GM21825 (cell line): ENCODE data around the gene TMEM235.
"Not testable (repeated sequence)": the region's sequence is repeated elsewhere in the genome, so short reads cannot be mapped to it uniquely, and the experiment has no call there.

Source experiments
- ATAC-seq: cut with Tn5 transposase; IDR thresholded peaks from one replicate; pipeline ENCODE4 v1.9.1; 2021; ENCODE audit warnings: mild to moderate bottlenecking, moderate library complexity; ENCODE audit not compliant: unreplicated experiment

The TMEM235 gene

DNA sequence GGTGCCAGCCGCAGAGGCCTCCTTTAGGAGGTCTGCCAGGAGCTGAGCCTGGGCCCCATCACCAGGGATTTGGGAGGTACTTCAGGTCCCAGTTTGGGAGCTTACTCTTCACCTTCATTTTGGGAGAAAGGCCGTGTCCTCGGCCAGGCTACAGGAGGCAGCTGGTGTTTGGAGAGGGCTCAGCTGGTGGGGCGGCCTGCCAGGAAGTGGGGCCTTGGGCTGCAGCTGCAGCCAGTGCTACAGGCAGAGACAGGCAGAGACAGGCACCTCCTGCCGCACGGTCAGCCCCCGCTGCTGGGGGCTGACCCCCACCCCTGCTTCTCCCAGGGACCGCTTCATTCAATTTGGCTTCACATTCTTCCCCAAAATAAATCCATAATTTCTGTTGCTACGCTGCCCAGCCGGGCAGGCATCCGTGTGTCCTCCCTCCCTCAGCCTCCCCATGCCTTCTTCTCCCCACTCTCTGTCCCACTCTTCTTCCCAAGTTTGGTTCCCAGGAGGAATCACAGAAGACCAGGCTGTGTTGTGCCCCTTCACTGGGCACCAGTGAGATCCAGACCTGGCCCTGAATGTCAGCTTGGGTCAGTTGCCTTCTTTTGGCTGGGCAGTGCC, 6.1 kb downstream of the TMEM235 start:
- no peak for ATAC-seq

DNA sequence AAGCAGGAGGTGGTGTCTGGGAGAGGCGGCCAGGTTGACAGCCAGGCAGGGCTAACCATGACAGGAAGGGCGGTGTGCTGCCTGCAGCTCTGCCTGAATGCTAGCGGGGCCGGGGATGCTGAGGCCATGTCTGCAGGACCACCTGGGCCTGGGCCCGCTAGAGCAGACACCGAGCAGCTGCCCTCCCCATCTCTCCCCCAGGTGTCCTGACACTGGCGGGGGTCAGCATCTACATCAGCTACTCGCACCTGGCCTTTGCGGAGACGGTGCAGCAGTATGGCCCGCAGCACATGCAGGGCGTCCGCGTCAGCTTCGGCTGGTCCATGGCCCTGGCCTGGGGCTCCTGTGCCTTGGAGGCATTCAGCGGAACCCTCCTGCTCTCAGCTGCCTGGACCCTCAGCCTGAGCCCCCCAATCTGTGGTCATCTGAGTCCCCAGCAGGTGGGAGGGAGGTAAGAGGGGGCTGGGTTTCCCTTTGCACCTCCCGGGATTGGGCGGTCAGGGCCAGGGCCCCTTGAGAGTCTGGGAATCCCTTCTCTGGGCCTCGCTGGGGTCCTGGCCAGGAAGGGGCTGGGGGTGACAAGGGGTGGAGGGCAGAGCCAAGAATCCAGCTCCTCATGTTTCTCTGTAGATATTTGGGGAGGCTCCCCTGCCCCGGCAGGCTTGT, 7.5 kb downstream of the TMEM235 start:
- no peak for ATAC-seq

DNA sequence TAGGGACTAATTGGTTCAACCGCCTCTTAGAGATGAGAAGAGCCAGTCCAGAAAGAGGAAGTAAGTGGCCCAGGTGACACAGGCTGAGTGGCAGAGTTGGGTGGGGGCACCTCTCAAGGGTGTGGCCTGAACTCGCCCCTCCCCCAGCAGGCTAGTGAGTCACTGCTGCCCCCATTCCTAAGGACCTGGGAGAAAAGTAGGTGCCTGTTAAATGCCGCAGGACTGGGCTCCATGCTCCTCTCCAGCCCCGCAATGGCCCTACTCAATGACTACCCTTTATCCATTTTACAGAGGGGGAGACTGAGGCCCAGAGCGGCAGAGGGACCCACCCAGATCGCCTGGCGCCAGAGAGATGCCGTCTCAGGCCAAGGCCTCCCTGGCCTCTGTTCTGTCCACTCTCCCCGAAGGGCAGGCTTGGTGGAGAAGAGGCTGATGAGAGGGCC, 8.1 kb downstream of the TMEM235 start:
- ATAC-seq: no peak

DNA sequence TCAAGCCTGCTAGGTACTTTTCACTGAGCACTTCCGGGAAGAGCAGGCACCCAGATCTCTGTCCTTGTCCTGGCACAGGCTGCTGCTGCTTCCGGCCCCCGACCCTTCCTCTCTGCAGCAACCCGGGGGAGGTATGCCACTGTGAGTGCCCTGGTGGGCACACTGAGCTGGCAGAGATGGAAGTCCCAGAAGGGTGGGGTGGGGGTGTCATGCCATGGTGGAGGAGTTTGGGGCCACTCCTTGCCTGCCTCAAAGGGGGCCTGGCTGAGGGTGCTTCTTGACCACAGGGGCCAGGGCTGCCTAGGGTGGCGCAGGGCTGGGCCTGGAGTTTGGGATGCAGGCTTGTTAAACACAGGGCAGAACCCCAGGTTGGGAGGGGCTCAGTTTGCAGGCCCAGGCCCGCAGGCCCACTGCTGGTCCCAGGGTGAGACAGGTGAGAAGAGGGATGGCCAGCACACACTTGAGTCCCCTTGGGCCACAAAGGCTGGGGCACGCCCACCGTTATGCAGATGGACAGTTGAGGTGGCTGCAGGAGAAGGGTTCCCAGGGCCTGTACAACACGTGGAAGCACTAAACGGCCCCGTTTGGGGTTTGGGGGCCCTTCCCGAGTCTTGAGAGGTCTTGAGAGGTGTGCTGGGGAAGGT, 8.7 kb downstream of the TMEM235 start:
- ATAC-seq: no peak

DNA sequence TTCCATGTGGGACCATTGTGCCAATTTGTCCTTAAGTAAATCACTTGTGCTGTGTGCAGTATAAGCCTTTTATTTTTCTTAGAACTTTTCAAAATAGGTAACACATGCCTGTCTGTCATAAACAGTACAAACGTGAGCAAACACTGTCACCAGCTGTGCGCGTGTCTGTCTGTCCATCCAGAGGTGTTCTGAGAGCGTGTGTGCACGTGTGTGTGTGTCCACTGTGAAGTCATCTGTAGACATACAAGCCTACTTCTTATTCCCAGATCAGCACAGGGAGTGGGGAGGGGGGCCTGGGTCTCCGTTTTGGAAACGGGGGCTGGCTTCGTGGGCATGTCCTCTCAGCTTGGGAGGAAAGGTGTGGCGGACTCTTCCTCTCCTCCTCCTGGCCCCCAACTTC, 9.4 kb downstream of the TMEM235 start:
- ATAC-seq: no peak

DNA sequence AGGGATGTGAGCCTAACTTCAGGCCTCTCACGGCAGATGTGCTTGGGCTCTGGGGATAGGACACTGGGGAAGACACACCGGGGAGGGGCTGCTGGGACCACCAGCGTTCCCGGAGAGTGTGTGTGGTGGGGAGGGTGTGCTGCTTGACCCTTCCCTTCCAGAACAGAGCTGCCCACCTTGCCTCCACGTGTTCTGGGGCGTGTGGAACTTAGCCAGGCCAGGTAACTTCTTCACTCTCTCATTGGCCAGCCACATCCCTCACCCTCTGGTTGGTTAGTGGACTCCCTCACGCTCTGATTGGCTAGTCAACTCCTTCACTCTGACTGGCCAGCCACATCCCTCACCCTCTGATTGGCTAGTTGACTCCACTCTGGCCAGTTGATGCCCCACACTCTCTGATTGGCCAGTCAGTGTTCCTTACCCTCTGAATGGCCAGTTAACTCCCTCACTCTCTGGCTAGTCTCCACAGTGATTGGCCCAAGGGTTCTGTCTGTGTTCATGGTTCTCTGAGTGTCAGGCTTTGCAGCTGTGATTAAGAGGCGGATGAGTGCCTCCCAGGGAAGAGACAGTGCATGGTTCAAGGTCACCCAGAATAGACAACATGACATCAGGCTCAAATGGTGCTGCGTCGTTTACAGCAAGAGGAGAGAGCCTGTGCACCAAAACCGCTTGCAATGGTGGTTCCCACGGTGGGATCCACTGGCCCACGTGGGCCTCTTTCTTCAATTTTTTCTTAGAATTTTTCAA, 10.0 kb downstream of the TMEM235 start:
- no peak for ATAC-seq

DNA sequence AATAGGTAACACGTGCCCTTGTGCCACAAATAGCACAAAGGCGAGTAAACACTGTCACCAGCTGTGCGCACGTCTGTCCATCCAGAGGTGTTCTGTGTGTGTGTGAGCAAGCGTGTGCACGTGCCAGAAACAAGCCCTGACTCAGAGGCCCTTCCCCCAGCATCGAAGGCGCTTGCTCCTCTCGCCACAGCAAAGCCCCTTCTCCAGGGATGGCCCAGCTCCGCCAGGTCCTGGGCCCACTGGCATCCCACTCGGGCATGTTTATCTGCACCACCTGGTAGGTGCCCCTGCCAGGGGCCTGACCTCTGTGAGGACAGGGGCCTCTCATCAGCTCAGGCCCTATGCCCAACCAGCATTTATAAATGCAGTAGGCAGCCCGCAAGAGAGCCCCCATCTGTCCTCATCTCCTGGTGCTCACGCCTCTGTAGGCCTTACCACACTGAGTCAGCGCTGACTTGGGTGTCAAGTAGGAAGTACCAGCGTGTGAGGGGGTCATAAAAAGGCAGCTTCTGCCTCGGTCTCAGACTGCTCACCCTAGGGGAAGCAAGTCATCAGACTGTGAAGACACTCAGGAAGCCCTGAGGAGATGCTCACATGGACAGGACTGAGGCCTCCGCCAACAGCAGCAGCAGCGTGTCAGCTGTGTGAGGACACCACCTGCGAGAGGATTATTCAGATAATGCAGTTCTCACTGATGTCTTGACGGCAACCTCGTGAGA, 10.8 kb downstream of the TMEM235 start:
- no peak for ATAC-seq

DNA sequence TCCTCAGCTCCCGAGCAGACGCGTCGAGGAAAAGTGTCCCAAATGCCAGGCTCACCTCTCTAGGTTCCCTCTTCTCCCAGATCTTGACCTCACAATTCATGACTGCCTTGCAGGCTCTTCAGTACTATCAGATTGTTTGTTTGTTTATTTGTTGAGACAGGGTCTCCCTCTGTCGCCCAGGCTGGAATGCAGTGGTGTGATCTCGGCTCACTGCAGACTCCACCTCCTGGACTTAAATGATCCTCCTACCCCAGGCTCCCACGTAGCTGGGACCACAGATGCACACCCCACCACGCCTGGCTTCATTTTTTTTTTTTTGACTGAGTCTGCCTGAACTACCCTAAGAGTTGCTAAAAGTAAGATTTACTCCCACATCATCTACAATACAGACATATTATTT, 15.9 kb downstream of the TMEM235 start:
- no peak for ATAC-seq

DNA sequence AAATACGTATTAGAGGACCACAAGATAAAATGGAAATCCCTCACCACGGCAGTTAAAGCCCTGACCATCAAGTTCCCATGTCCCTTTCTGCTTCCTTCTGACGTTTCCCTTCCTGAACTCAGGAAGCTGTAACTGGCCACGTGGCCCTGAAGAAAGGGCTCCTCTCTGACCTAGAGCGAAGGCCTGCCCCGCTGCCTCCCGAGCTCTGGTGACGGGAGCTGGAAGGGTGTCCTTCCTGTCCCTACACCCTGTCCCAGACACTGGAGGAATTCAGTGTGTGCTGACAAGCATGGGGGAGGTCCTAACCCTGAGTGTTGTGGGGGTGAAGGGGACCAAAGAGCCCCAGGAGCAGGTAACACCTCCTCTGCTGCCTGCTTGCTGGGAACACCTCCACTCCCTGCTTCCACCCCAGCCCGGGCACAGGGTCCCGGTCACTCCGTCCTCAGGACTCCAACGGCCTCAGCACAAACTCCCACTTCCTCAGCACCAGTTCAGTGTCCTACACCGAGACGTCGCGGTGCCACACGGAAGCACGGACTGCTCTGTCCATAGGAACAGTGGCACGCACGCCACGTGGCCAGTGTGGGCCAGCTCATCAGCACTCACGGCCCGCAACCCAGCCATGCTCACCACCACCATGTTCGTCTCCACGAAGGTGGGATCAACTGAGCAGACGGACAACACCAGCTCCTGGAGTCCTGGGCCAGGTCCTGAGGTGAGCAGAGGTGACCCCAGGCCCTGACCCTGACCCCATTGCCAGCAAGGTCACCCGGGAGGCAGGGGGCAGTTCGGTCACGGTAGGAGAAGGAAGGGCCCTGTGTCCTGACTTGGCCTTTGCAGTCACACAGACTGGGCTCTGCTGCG, 16.9 kb downstream of the TMEM235 start:
- no peak for ATAC-seq

DNA sequence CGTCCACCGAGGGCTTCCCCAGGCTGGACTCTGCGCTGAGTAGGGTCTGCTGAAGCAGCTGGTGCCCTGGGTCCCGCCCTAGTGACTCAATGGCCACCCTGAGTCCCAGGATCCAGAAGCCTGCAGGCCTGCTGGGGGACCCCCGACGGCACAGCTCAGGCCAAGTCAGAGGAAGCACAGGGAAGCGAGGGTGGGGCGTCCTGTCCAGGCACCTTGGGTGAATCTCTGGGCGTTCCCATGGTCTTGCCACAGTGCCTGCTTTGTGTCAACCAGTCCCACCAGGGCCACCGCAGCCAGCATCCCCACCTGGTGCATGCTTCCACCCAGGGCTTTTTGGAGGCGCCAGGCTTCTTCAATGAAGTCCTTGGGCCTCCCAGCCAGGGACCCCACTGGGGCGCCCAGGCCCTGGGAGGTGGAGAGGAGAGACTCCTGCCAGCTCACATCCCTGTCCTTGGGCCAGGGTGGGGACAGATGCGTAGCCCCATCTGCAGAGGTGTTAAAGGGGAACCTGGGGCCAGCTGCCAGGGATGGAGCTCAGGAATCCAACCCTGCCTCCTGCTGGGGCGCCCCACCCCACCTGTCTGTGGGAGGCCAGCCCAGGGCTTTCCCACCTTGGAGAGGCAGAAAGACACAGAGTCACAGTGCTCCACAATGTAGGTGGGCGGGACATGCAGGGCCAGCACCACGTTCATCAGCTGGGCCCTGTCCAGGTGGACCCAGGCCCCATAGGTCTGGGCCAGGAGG, 17.8 kb downstream of the TMEM235 start:
- no peak for ATAC-seq

DNA sequence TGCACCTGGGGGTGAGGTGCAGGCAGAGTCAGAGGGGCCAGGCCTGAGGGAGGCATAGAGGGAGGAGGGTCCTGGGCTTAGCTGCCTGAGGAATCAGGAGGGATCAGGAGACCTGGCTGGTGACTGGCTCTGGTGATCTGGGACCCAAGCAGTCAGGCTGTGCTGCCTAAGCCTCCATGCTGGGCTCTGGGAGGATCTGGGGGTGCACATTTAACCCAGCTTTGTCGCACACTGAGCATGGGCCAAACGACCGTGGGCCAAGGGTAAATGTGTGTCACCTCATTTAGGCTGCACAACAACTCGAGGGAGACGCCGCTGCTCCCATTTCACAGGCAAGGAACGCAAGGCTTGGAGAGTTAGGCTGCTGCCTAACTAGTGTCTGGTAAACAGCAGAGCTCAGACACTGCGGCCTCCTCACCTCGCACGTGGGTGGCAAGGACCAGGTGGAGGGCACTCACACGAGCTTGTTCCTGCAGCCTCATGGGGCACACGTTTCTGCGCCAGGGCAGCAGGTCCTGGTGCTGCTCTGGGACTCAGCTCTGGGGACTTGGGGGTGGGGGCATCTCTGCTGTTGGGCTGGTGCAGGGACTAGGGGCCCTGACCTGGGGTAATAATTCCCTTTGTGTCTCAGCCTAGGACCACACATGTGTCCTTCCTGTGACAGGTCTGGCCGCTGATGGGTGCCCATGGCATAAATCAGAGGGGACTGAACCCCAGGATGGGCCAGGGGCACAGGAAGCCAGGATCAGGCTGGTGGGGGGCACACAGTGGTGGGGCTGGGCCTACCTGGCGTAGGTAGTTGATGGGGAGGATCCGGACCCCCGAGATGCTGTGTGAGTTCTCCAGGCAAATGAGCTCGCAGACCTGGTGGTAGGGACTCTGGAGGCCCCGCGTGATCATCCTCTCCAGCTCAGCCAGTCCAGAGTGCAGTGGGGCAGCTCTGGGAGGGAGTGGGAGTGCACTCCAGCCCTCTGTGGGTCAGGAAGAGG, 18.7 kb downstream of the TMEM235 start:
- no peak for ATAC-seq

DNA sequence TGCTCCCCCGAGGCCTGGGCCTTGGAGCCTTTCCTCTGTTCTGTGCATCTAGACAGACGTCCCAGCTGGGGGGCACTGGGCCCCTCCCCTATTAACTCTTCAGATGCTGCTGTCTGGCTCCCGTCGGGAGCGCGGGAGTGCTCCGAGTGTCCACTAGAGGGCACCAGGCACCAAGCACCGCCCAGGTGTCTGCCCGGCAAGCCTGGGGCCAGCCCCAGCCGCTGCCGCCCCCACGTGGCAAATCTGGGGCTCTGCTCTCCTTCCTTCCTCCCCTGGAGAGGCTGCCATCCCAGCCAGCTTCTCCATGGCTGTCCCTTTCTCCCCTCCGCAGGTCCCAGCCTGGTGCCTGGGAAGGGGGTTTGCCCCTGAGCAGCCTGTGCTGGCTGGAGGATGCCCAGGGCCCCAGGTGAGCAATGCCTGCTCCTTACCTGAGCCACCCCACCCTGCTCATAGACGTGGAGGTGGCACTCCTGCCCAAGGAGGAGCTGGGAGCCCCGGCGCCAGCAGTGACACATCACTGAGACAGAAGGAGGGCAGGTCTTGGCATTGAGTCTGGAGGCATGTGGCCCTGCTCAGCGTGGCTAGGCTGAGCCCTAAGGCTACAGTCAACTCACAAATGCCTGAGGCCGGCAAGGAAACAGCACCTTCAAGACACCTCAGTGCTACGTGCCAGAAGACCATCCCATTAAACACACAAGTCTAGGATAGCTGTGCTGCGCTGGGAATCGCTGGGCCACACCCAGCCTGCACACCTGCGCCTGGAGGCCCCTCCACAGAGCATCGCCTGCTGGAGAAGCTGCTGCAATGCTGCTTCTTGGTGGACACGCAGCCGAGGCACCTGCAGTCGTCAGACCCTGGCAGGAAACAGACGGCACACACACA, 19.7 kb downstream of the TMEM235 start:
- ATAC-seq: peak; percentile 62

DNA sequence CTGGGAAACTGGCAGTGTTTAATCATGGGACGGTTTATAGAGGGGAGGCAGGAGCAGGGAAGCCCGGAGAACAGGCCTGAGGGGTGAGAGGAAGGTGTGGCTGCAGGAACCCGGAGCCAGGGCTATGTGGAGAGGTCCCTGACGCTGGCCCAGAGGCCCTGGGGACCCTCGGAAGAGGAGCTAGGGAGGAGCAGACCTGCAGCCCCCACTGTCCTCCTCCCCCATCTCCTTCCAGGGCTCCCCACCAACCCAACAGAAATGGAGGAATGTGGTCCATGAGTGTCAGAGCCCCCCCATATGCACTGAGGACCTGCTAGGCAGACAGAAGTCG, 20.3 kb downstream of the TMEM235 start:
- no peak for ATAC-seq

DNA sequence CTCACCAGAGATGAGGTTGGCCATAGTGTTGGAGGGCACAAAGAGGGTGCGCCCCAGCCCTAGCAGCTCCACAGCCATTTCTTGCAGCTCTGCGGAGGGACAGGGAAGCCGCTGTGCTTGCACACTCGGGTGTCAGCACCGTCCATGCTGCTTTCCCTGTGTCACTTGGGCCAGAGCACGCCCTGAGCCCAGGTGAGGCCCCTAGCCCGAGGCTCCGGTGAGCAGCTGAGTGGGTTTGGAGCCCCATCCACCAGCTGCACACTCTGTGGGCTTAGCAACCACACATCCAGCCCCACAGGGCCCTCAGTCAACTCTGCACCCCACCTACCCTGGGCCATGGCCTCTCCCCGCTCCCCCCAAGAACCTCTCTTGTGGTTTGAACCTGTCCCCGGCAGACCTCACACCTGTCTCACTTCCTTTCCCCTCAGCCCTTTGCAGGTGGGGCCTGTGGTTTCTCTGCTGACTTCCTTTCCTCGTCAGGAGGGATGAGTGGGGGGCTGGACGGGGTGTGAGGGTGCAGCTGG, 20.7 kb downstream of the TMEM235 start:
- ATAC-seq: no peak

DNA sequence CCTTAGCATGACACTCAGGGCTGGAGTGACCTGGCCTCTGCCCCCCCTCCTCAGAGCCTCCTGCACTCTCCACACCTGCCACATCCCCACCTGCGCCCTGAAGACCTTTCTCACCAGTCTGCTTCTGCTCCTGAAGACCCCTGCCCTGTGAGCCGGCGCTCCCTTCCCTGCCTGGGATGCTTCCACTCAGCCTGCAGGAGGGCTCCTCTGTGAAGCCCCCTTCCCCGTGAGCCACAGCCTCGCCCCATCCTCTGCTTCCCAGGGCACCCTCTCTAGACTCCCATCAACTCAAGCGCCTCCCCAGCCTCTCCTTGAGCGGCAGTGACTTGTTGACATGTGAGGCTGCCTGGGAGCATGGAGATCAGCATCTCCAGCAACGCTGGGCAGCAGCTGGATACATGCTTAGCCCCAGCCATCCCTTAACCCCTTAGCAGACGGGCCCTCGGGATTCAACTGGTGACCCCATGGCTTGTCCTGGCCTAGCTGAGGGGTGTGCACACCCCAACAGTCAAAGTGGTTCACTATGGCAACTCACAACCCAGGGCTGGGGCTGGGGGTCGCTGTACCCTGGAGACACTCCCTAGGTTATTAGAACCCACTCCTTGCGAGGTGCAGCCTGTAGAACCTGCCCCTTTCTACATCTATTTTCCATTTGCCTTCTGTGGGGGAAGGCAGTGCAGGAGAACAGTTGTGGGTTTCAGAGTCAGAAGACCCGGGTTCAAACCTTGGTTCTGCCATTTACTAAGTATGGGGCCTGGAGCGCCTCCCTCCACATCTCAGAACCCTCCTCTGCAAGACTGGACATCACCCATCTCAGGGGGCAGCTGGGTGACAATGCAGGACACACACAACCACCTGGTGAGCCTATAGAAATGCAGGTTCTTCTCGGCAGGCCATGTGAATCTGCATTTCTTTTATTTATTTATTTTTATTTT, 21.5 kb downstream of the TMEM235 start:
- no peak for ATAC-seq

DNA sequence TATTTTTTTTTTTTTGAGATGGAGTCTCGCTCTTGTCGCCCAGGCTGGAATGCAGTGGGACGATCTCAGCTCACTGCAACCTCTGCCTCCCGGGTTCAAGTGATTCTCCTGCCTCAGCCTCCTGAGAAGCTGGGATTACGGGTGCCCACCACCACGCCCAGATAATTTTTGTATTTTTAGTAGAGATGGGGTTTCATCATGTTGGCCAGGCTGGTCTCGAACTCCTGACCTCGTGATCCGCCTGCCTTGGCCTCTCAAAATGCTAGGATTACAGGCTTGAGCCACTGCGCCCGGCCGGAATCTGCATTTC, 22.2 kb downstream of the TMEM235 start:
- not testable (repeated sequence) for ATAC-seq
